ENCODE data around the gene CENPP.
"Not testable (repeated sequence)": the region's sequence is repeated elsewhere in the genome, so short reads cannot be mapped to it uniquely, and the experiment has no call there.

Gene CENPP

DNA sequence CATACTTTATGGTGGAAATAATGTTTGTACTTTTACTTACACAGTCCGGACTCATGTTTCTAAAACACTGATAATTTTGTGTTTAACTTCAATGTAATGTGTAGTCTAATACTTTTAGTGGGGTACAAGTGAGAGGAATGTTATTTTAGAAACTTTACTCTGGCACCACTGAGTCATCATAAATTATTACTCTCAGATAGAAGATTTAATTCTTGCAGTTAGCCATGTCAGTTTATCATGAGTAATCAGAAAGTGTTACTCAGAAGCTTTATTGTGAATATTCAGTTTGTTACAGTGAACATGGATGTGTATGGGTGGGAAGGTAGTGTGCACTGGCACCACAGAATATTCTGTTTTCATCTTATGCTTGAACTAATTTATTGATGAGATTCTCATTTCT lies 58.6 kb downstream of the CENPP start:
- DNase-seq: no peak

DNA sequence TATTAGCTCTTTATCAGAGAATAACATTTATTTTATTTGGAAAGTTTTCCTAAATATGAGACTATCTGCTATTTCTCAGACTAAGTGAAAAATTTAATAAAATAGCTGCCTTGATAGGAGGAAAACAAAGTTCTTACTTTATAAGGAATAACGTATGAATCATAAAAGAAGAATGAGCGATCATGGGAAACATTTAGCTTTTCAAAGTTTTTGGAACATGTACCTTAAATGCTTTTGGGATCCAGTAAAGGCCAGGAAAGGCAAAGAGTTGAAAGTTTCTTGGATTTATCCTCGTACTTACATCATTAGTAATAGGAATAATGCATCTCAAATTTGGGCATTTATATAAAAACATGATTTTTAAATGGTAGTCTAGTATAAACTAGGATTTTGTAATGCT lies 59.2 kb downstream of the CENPP start:
- no peak for DNase-seq

DNA sequence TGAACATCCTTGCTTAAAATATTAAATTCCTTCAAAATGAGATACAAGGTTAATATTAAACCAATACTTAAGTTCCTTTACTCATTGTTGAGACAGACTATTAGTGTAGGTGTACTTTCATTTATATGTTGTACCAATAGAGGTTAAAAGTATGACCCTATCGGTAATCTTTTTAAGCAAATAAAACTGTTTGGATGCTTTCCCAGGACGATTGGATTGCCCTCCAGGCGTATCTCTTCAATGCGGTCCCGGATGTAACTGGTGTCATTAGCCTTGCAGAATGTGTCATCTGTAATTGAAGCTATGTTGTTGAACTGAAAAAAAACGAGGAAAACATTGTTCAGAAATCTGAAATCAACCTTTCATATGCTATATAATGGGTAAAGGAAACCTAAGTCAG lies 59.7 kb downstream of the CENPP start:
- no peak for DNase-seq

DNA sequence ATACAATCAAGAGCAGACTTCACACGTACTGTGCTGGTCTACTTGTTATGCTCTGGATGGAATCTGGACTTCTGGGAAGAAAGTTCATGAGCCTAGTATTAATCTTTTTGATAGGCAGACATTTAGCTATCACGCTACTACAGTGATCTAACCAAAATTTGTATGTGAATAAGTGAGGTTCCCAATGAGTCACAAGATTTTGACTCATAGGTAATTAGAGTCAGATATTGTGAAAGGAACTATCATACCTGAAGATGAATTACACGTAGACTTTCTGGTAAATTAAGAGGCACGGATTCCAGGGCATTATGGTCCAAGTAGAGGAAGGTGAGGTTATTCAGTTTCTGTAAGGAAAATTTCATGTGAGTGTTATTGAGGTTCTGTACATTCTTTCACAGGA lies 60.2 kb downstream of the CENPP start:
- no peak for DNase-seq

DNA sequence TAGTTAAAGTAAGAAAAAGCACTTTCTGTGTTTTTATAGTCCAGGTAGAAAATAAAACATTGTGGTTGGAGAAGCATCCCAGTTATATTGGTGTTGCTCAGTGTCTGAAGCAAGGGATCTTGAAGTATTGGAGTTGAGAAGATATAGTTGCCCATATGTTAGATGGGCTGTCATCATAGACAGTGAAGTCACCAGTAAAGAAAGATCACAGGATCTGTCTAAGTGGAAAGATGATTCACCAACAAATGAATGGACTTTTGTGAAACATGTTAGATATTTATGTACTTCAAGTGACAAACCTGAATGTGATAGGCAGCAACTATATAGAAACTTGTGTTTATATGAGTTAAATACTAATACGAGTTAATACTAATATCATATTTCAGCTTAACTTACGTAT lies 66.9 kb downstream of the CENPP start:
- DNase-seq: no peak

DNA sequence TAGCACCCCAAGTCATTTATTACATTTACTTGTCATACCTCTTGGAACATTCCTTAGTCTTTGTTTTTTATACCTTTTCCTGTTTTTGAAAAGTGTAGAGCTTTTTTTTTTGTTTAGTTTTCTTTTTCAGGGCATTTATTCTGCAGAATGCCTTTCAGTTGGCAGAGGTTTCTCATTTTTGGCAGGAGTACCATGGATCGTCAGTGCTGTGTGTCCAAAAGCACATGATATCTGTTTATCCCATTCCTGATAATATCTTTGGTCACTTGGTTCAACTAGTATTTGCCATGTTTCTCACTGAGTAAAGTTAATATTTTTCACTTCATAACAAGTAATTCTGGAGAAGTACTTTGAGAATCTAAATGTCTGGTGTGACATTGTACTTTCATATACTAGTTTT lies 67.9 kb downstream of the CENPP start:
- DNase-seq: no peak

DNA sequence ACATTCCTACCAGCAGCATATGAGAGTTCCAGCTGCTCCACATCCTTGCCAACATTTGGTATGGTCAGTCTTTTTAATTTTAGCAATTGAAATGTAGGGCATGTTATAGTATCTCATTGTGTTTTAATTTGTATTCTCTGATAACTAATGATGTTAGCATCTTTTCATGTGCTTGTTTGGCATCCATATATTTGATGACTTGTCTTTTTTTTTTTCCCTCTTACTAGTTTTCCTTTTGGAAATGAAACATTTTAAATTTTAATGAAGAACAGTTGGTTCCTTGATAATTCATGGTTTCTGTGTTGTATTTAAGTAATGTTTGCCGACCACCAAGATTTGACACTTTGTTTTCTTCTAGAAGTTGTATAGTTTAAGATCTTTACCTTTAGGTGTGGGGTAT lies 69.9 kb downstream of the CENPP start:
- no peak for DNase-seq

DNA sequence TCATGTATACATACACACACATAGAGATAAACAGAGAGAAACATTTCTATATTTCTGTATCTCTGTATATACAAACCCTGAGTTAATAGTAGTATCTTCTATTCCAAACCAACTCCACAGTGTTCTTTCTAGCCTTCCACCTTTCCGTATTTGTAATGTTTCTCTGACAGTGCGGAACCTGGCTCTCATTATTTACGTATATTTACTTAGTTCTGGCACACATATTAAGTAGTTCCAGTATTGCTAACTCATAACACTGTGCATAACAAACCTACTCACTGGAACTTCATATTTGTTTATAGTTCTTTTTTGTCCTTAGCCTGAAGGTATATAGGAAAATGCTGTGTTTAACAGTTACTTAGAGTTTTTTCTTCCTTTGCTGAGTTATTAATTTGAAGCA lies 72.1 kb downstream of the CENPP start:
- DNase-seq: no peak

DNA sequence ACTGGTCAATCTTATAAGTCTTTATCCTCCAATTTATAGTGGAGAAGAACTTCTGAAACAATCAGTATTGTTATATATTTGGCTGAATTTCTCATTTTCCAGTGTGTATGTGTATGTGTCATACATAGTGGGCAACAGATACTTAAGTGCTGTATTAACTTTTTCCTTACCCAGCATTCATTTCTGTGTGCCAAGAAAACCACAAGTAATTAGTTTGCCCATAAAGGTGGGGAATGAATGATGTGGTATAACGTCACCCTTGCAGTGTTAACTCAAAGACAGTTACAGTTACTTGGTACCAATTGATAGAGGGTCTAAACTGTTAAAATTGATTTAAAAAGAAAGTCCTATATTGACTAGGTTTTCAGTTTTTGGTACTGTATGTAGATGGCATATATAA lies 76.6 kb downstream of the CENPP start:
- no peak for DNase-seq

DNA sequence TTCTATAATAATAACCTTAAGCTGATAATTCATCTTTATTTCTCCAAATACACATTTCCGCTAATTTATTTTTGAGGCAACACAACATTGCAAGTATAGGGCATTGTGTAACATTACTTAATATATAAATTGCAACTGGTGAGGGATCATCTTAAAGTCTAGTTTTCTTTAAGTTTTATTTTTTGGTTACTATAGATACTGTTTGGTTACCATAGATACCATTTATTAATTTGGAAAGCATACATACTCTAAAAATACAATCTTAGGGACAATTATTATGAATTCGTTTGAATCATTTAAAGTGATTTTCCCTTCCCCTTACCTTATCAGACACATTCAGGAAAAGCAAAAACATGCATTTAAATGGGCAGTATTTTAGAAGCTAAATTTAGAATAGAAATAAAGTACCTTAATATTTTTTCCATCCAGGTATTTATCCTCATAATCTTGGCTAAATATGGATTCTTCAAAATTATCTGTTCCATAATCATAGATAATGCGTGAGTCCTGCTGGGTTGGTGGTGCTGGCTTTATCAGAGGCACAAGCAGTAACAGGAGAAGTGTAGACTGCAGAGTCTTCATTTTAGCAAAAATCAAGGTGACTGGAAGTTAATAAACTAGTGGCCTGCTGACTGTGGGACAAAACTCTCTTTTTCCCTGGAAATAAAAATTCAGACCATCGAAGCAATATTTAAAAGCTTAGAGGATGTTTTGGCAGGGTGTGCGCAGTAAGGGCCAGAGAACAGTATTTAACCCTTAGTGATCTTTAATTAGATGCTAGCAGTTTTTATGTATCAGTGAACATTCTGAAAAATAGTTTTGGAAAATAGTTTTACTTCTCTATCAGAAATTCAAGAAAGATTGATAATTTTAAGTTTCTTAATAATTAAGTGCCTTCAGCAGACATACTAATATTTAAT lies 77.3 kb downstream of the CENPP start:
- DNase-seq: no peak

DNA sequence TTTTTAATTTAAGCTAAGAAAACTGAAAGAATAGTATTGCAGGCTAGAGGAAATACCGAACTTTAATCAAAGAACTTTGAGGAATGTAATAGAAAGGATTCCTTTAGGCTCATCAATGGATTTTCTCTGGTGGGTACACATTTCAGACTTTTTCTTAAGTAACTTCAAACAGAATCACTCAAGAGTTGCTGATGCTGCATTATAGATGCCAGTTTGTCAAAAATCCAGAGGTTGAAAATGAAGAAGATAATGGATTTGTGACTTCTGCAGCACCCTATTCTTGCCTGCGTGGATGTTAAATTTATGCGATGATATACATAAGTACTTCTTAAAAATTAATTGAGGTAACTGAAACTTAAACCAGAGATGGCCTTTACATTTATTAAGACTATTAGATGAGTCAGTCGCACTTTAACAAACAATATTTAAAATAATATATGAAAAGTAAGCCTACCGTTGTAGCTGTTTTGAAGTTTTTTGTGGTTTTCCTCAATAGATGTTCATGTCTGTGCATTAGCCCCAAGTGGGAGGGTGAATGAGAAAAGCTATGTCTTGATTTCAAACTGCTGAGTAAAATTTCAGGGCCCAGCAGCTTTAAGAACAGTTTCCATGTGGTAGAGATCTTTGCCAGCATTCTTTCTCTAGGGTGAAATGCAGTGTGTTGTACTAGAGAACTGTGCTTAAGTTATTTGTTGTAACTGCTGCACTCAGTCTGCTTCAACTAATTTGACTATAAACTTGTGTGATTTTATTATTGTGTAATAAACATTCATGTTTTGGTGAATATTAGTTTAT lies 78.5 kb downstream of the CENPP start, which contains the start of gene OGN:
Gene OGN, minus strand, starts transcription at position 537 of the 795 bp plus-strand sequence. CDS start 1,171 bp downstream, outside the sequence.
- DNase-seq: no peak

DNA sequence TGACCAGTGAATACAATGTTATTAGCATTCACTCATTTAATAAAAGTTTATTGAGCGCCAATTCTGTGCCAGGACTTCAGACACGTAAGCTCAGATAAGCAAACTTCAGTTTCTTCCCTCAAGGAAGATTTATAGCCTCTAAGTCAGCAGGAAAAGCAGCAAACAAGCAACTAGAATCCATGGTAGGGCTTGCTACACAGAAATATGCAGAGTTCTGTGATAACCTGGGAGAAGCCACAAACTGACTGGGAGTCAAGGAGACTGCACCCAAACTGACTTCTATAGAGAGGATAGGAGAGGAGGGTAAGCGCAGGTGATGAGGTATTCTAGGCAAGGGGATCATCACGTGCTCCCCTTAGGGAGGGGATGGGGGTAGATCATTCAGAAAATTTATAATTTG lies 80.1 kb downstream of the CENPP start:
- DNase-seq: no peak

DNA sequence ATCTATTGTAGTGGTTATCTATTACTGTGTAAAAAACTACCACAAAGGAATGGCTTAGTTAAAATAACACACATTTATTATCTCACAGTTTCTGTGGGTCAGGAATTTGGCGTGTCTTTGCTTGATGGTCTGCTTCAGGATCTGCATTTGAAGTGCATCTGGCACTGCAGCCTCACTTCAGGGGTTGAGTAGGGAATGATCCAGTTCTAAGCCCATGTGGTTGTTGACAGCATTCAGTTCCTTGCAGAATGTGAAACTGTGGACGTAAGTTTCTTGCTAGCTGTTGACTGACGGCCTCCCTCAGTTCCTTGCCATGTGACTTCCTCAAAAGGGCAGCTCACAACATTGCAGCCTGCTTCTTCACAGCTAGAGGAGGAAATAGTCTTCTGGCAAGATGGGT lies 80.7 kb downstream of the CENPP start:
- DNase-seq: no peak

DNA sequence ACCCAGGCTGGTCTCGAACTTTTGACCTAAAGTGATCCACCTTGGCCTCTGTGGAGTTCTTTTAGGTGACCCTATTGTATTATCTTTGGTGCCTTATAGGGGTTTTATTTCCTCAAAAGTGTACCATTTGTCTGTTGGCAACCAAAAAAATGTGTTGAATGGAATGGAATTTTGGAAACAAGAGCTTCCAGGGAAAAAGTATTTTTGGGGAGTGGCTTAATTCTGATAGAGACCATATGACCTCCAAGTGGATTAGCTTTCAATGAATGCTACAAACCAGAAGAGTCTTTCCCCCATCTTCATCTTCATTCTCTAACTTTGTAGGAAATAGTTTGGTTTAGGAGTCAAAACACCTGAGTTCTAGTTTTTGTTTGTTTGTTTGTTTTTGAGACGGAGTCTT lies 82.1 kb downstream of the CENPP start:
- DNase-seq: no peak

DNA sequence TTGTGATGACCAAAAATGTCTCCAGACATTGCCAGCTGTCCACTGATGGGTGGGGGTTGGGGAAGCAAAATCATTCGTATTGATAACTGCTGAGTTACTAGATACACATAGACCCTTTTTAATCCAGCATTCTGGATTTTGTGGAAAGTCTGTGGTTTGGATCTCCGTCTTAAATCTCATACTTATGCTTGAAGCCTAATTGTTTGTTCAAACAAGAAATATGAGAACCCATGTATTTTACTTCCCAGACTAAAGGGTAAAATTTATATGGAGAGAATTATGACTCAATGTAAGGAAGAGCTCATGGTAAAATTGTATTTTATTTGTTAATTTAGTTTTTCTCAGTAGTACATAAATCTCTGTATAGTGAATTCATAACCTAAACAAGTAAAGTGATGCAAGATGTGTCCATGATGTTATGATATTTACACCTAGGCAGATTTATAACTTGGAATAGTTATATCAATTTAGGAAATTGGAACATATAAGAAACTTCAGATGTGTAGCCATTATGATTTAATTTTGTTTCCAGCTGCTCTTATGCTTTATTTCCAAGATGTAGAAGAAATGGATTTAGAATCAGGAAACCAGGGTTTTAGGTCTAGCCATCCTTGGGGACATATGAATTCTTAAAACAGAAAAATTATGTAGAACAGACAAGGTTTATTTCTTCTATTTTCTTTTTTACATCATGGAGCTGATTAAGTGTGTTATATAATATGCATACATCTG lies 83.2 kb downstream of the CENPP start:
- DNase-seq: no peak

DNA sequence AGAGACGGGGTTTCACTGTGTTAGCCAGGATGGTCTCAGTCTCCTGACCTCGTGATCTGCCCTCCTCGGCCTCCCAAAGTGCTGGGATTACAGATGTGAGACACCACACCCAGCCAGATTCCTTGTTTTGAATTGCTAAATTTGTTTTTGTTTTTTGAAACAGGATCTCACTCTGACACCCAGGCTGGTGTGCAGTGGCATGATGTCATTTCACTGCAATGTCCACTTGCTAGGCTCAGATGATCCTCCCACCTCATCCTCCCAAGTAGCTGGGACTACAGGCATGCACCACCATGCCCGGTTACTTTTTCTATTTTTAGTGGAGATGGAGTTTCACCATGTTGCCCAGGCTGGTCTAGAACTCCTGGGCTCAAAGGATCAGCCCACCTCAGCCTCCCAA lies 85.4 kb downstream of the CENPP start:
- DNase-seq: not testable (repeated sequence)

DNA sequence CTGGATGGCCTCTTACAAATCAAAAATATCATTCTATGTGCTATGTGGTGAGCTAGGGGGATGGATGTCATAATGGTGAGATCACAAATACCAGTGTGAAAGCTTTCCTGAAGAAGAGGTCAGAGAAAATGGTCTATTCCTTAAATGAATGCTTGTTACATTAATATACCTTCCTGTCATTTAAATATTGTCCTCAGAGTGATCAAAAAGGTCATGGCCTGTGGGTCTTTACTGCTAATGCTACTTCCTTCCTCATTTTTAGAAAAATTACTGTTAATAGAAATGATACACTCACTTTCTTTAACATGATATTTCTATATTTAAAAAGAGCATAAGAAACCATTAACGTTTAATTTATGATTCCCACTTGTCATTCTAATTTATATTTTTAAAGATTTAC lies 88.8 kb downstream of the CENPP start:
- DNase-seq: no peak

DNA sequence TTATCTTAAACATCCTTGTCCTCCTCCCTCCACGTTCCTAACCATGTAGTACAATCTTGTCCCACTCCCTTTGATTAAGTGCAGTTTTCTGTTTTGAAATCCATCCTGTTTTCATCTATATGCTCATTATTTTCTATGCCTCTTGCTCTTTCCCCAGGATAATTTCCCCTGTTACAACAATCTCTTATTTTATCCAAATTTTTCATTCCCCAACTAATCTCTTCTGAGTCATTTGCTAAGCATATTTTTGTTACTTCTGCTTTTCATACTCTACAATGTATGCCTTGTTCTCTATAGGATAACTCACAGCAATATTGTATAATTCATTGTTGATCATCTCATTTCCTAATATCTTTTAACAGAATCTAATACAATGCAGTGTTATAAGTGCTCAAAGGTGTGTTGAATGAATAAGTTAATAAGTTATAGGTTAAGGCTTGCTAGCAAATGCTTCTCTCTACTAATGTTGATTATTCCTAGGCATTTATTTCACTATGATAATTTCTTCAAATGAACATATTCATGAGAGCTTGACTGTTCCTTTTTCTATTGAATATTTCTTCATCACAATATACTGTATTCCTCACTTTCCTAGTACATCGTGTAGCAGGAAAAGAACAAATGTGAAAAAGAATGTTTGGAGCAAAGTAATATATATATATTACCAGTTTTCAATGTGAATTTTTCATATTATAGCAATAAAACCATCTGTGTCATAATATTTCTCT lies 97.0 kb downstream of the CENPP start:
- no peak for DNase-seq

DNA sequence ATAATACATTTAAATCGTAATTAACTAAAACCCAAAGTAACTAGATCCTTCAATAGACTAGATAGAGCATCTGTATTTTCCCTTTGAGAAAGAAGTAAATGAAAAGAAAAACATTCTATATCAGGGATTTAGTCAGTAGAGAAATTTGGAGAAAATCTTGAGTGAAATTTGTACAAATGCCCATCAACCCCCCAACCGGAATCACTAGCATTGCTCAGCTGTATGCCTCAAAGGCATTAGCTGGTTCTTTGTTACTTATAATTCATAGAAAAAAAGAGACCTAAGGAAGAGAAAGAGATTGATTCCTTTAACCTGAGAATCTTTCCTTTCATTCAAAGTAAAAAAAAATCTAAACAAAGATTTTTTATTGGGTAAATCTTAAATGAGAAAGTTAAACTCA lies 97.9 kb downstream of the CENPP start:
- no peak for DNase-seq

DNA sequence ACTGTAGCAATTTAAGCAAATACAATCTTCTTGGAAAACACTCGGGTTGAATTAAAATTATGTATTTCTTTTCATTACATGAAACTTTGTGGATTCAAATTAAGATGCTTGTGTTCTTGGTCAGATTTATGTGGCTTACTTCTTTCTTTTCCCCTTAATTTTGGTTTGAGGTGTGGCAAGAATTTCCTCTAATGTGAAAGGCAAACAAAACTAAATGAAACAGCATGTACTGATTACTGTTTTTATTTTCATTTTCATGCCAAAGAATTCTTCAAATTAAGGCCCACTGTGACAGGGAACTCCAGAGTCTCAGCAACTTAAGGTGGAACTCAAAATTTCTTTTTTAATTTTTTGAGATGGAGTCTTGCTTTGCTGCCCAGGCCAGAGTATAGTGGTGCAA lies 98.6 kb downstream of the CENPP start, which contains the start of gene OMD:
Gene OMD, minus strand, starts transcription at position 132 of the 400 bp plus-strand sequence. CDS start 6,913 bp downstream, outside the sequence.
- DNase-seq: no peak

DNA sequence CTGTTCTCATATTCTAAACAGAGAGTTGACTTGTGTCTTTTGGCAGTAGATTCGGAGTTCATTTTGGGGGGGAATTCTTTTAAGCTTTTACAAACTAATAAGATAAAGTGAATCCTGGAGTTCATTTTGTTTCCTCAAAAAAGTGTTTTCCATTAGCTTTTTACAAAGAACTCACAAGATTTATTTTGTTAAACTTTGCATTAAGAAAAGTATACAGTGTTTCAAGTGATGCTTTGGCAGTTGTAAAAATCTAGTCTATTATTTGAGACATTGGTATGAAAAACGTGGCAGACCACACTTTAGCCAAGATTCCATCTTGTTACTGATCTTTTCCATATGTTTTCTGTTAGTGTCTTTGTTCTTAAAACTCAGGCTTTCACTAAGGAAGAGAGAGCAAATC lies 99.7 kb downstream of the CENPP start:
- no peak for DNase-seq

DNA sequence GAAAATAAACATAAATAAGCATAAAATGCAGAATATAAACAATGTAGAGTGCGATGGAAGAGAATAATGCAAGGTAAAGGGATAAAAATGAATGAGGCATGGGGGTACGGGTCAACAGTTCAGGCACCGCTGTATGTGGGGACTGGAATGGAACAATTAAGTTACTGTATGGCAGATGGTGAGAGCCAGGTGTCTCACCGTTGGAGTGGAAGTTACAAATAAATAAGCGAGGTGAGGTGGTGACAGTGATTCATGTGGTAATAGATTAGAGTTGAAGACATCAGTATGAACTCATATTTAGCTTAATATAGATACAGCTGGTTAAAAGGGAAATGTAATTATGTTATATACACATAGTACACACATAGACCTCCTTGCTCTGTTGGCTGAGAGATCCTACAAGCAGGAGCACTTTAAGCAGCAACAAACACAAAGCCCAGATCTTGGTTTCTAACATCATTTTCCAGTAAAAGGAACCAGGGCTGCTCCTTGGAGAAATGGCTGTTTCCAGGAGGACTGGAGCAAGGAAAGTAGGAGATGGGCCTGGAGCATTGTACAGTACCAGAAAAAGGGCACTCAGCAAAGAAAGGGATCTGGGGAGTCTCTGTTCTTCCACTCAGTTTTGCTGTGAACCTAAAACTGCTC lies 100.9 kb downstream of the CENPP start:
- DNase-seq: no peak

Measured in NK-92 treated with Interleukin-12 subunit alpha and Interleukin-12 subunit beta, amount 100 ng/mL, for 24 hours (cell line).